Measurements from ENCODE around the gene ZNF140. TPM values are rescaled to one million over a fixed set of nuclear protein-coding genes. Genes with fewer than 3 reads are reported as not detected.

Gene ZNF140
- total RNA-seq, 1 experiment from 2014 or later: 1.8 TPM

DNA sequence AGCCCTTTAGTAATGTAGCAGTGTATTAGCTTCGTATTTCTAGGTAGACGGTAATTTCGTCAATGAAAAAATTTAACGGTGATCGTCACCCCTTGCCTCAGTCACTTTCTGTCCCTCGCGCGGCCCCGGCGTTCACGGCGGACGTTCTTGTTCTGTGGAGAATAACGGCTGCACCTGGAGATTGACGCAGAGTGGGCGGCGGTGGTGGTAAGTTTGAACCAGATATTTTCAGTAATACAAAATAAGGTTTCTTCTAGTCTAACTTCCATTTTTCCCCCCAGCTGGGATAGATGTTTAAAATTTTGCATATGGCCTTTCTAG lies 50.0 kb downstream of the ZNF140 start:
- ATAC-seq: no peak
- H3K36me3 ChIP-seq (ENCODE audit: low read depth, low read length): peaks cover 62% of the 10 kb centered on the region
- no peaks in the 10 kb centered on the region for H3F3A ChIP-seq (ENCODE audit: low read length, unreplicated experiment)
- CTCF ChIA-PET: no interaction called here
- TF ChIP-seq EZH2 (IDR thresholded peaks at IDR 0.05; ENCODE audit: low read length, unreplicated experiment): no peak
- TF ChIP-seq EZH2phosphoT487 (IDR thresholded peaks at IDR 0.05; ENCODE audit: borderline replicate concordance, low read length): no peak
- TF ChIP-seq, protein P1, sequence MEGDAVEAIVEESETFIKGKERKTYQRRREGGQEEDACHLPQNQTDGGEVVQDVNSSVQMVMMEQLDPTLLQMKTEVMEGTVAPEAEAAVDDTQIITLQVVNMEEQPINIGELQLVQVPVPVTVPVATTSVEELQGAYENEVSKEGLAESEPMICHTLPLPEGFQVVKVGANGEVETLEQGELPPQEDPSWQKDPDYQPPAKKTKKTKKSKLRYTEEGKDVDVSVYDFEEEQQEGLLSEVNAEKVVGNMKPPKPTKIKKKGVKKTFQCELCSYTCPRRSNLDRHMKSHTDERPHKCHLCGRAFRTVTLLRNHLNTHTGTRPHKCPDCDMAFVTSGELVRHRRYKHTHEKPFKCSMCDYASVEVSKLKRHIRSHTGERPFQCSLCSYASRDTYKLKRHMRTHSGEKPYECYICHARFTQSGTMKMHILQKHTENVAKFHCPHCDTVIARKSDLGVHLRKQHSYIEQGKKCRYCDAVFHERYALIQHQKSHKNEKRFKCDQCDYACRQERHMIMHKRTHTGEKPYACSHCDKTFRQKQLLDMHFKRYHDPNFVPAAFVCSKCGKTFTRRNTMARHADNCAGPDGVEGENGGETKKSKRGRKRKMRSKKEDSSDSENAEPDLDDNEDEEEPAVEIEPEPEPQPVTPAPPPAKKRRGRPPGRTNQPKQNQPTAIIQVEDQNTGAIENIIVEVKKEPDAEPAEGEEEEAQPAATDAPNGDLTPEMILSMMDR (conservative IDR thresholded peaks at IDR 0.05; ENCODE audit: low read depth, low read length): no peak
- peak overlapping the region; percentile 97 for H2AFZ ChIP-seq (ENCODE audit: low read length)
- no peaks in the 10 kb centered on the region for H3K79me2 ChIP-seq (ENCODE audit: low read length)
- H3K4me1 ChIP-seq (ENCODE audit: insufficient read depth, low read length): no peaks in the 10 kb centered on the region
- peak overlapping the region; percentile 70 for H3K9ac ChIP-seq (ENCODE audit: low read length)
- H4K20me1 ChIP-seq (ENCODE audit: low read length): no peaks in the 10 kb centered on the region
- H3K4me2 ChIP-seq (ENCODE audit: low read length): peak overlapping the region; percentile 87
- no peaks in the 10 kb centered on the region for H3K9me2 ChIP-seq (replicated peaks; ENCODE audit: low read length)
- intact Hi-C loops (cut with micrococcal nuclease): no loop called here
- H3K4me3 ChIP-seq (ENCODE audit: low read length): peak overlapping the region; percentile 80
- POLR2A ChIA-PET (ENCODE audit: unreplicated experiment): no interaction called here
- H3K9me3 ChIP-seq (ENCODE audit: low read length): peaks cover 41% of the 10 kb centered on the region
- DNase-seq: no peak
- no peaks in the 10 kb centered on the region for H3K27me3 ChIP-seq (ENCODE audit: low read length)
- BruUV-seq (replicated peaks): TSS peak; percentile 80
- no peak overlapping the region for H3K27ac ChIP-seq (ENCODE audit: low read length)

- Histone ChIP-seq H3F3A (ENCODE audit: low read length, unreplicated experiment) (no peaks in the 10 kb centered on the region), H4K20me1 (ENCODE audit: low read length) (no peaks in the 10 kb centered on the region), H3K79me2 (ENCODE audit: low read length) (no peaks in the 10 kb centered on the region), H3K4me3 (ENCODE audit: low read length) (no peak overlapping the region), H3K9me2 (replicated peaks; ENCODE audit: low read length) (no peaks in the 10 kb centered on the region), H3K9me3 (ENCODE audit: low read length) (peaks cover 53% of the 10 kb centered on the region), H3K9ac (ENCODE audit: low read length) (no peak overlapping the region), H2AFZ (ENCODE audit: low read length) (no peak overlapping the region), H3K36me3 (ENCODE audit: low read depth, low read length) (peaks cover 75% of the 10 kb centered on the region), H3K27ac (ENCODE audit: low read length) (no peak overlapping the region), H3K4me2 (ENCODE audit: low read length) (no peak overlapping the region), H3K4me1 (ENCODE audit: insufficient read depth, low read length) (no peaks in the 10 kb centered on the region), H3K27me3 (ENCODE audit: low read length) (no peaks in the 10 kb centered on the region)
- POLR2A ChIA-PET (ENCODE audit: unreplicated experiment): no interaction called here
- intact Hi-C loops (cut with micrococcal nuclease): no loop called here
- TF ChIP-seq, protein P1 (conservative IDR thresholded peaks at IDR 0.05; ENCODE audit: low read depth, low read length): no peak
- TF ChIP-seq EZH2phosphoT487 (IDR thresholded peaks at IDR 0.05; ENCODE audit: borderline replicate concordance, low read length) (no peak), EZH2 (IDR thresholded peaks at IDR 0.05; ENCODE audit: low read length, unreplicated experiment) (no peak)
- ATAC-seq: no peak
- no TSS peak for BruUV-seq (replicated peaks)
- DNase-seq: no peak
- CTCF ChIA-PET: no interaction called here
Measured at GRCh38 chr12:133135747-133136146, 55.0 kb downstream of the ZNF140 start.

GRCh38 chr12:133145981-133146380 lies 65.3 kb downstream of the ZNF140 start:
- ChIA-PET POLR2A (ENCODE audit: unreplicated experiment) (no interaction called here), CTCF (no interaction called here)
- Histone ChIP-seq H3K4me1 (ENCODE audit: insufficient read depth, low read length) (no peaks in the 10 kb centered on the region), H2AFZ (ENCODE audit: low read length) (no peak overlapping the region), H3K9me3 (ENCODE audit: low read length) (peaks cover 33% of the 10 kb centered on the region), H3K4me3 (ENCODE audit: low read length) (no peak overlapping the region), H3K79me2 (ENCODE audit: low read length) (no peaks in the 10 kb centered on the region), H4K20me1 (ENCODE audit: low read length) (no peaks in the 10 kb centered on the region), H3K4me2 (ENCODE audit: low read length) (no peak overlapping the region), H3K9ac (ENCODE audit: low read length) (no peak overlapping the region), H3K27ac (ENCODE audit: low read length) (no peak overlapping the region), H3F3A (ENCODE audit: low read length, unreplicated experiment) (no peaks in the 10 kb centered on the region), H3K36me3 (ENCODE audit: low read depth, low read length) (peaks cover 72% of the 10 kb centered on the region), H3K27me3 (ENCODE audit: low read length) (no peaks in the 10 kb centered on the region), H3K9me2 (replicated peaks; ENCODE audit: low read length) (no peaks in the 10 kb centered on the region)
- BruUV-seq (replicated peaks): no TSS peak
- no peak for ATAC-seq
- TF ChIP-seq, protein P1 (conservative IDR thresholded peaks at IDR 0.05; ENCODE audit: low read depth, low read length): no peak
- TF ChIP-seq EZH2 (IDR thresholded peaks at IDR 0.05; ENCODE audit: low read length, unreplicated experiment) (no peak), EZH2phosphoT487 (IDR thresholded peaks at IDR 0.05; ENCODE audit: borderline replicate concordance, low read length) (no peak)
- intact Hi-C loops (cut with micrococcal nuclease): no loop called here
- DNase-seq: no peak
